ENCODE measurements around the gene KIFAP3.
"Not testable (repeated sequence)": the region's sequence is repeated elsewhere in the genome, so short reads cannot be mapped to it uniquely, and the experiment has no call there.

The KIFAP3 gene

DNA sequence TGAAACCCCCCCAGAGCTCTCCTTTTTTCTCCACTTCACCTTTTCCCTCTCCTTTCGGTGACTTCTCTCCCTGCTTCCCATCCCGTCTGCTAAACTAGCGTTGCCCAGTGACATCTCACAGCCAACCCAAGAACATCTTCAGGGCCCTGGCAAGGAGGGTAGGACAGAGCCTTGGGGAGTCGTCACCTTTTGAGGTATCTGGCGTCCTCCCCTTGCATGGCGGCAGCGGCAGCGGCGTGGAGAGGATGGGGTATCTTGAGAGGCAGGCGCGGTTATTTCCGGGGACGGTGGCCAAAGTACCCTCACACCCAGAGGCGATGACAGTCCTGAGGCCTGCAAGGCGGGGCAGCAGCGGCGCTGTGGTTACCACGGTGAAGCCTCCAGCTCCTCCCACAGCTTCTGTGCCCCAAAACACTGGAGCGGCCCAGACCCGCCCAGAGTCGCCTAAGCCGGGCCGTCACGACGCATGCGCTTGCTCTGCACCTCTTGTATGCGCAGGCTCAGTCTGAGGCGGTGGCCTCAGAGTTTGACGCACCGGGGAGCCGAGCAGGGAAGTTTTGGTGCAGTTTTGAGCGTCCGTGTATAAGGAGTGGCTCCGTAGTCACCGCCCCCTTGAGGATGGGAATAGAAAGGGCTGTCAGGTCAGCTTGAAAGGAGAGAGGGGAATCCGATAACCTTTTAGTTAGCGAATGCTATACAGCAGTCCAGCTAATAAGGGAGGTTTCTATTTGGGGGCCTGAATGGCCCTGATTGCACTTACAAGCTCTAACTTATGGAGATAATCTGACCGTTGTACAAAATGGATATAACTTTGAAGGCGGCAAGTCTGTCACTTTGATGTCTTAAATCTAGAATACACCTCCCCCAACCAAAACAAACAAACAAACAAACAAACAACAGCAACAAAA lies at the start of gene KIFAP3:
TSS of gene KIFAP3 (minus strand) at position 446 of the 908 bp plus-strand sequence. CDS start at position 218, 228 bp downstream.
- peak; percentile 82 to 94 (median 92) for DNase-seq

DNA sequence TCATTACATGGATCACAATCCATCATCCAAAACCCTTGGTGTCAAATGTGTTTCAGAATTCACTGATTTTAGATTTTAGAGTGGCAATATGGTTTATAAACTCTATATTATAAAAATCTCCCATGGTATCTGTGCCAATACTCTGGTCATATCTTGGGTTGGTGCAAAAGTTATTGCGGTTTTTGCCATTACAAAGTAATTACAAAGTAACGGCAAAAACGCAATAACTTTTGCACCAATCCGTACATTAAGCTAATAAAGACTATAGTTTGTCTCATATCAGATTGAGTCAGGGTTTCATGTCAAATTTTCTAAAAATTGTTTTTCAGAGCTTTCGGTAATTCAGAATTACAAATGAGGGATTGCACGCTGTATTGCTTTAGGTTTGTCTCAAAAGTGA lies 47.9 kb upstream of the KIFAP3 start:
- DNase-seq: no peak

DNA sequence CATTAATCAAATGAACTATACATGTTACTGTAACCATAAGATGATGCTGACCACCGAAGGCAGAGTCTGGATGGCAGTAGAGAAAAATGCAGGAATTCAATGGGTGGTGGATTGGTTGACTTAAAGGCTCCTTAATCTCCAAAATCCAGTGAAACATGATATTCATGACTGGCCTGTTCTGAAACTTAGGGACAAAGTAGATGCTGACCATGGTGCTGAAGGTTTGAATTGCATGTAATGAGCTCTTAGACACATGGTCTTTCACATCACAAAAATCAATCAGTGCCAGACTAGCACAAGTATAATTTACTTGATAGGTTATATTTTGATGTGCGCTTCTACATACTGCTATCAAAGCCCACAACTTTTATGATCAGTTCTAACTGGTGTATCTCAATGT lies 40.4 kb upstream of the KIFAP3 start:
- DNase-seq: no peak

GRCh38 chr1:170113140-170113539 lies 38.6 kb upstream of the KIFAP3 start:
- not testable (repeated sequence) for DNase-seq

DNA sequence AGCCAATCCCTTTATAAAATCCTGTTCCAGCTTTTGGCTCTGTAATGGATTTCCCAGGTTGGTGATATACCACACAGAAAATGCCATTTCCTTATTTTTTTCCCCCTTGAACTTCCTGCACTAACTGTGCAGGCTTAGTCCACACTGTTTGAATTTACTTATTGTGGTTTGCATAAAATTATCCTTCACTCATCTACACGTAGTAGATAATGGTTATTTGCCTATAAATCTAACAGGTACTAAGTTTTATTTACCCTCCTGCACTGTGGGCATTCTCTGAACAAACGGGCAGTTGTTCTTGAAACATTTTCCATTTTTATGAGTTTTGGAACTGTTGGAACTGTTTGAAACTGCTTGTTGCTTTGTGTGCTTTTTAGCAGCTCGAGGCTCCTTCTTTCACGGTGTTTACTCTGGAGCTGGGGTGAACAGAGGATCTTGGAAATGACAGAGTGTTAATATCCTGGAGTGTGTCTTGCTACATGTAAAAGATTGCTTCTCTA lies 23.0 kb upstream of the KIFAP3 start:
- DNase-seq: no peak

- no peak for DNase-seq
Observed at GRCh38 chr1:170096806-170097340, 22.4 kb upstream of the KIFAP3 start.

- no peak for DNase-seq
Observed at GRCh38 chr1:170095976-170096748, 21.7 kb upstream of the KIFAP3 start.

DNA sequence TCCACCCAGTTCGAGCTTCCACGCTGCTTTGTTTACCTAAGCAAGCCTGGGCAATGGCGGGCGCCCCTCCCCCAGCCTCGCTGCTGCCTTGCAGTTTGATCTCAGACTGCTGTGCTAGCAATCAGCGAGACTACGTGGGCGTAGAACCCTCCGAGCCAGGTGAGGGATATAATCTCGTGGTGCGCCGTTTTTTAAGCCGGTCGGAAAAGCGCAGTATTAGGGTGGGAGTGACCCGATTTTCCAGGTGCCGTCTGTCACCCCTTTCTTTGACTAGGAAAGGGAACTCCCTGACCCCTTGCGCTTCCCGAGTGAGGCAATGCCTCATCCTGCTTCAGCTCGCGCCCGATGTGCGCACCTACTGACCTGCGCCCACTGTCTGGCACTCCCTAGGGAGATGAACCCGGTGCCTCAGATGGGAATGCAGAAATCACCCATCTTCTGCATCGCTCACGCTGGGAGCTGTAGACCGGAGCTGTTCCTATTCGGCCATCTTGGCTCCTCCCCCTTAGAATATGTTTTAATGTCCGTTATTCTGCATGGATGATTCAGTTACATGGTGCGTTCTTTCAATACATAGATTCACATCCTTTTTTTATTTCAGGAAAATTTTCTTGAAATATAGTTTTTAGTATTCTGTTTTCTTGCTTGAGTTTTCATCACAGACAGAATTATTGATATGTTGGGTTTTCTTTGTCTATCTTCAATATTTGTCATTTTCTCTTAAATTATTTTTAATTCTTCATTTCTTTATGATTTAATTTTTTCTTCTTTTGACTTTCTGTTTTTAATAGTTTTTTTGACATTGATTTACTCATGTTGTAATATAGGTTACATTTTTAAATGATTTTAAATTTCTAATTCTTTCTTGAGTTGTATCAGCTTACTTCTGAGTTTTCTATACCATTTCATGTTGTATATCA lies 20.5 kb upstream of the KIFAP3 start:
- not testable (repeated sequence) for DNase-seq

- DNase-seq: no peak
Observed at GRCh38 chr1:170086399-170087032, 12.0 kb upstream of the KIFAP3 start.

- DNase-seq: no peak
Observed at GRCh38 chr1:170085091-170085490, 10.6 kb upstream of the KIFAP3 start.

GRCh38 chr1:170078610-170079189 lies 4.2 kb upstream of the KIFAP3 start:
- DNase-seq: no peak

GRCh38 chr1:170077926-170078325 lies 3.4 kb upstream of the KIFAP3 start:
- no peak for DNase-seq

DNA sequence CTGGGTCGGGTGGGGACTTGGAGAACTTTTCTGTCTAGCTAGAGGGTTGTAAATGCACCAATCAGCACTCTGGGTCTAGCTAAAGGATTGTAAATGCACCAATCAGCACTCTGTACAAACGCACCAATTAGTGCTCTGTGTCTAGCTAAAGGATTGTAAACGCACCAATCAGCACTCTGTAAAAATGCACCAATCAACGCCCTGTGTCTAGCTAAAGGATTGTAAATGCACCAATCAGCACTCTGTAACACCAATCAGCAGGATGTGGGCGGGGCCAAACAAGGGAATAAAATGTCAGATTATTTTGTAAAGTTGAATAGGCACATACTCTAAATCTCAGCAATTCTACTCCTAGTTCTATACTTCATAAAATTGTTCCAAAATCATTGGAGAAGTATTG lies 2.5 kb upstream of the KIFAP3 start:
- DNase-seq: not testable (repeated sequence)

DNA sequence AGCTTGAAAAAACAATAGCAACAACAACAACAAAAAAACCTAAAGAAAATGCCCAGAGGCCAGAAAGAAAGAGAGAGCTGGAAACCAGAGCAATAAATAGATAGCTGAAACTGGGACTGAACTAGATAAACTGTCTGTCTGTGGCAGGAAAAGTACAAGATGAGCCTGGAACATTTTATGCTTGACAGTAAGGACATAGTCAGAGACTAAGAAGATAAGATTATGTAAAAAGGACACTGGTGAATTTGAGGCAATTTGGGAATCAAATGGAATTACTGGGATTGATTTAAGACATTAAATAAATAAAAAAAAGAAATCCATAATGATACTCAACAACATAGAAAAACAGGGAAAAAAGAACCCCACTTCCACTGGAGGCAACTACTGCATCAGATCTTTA lies 1.7 kb upstream of the KIFAP3 start:
- no peak for DNase-seq

DNA sequence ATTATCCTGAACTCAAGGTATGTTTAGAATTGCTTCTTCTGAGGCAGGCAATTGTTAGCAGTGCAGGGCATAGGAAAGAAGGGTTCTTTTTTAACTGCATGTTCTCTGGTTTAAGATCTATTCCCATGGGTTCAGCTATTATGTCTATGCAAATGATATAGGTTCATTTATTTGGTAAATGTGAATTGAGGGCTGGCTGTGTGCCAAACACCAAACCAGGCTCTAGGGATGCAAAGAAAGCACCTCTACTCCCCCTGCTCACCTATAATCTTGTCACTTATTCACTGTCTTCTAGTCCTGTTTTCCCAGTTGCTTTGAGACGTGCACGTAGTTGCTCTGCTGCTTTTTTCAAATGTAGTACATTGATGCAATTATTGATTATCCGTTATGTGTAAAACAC lies 691 bp upstream of the KIFAP3 start:
- peak in 3 of 6 experiments; percentile 2 to 26 (median 3) for DNase-seq

DNA sequence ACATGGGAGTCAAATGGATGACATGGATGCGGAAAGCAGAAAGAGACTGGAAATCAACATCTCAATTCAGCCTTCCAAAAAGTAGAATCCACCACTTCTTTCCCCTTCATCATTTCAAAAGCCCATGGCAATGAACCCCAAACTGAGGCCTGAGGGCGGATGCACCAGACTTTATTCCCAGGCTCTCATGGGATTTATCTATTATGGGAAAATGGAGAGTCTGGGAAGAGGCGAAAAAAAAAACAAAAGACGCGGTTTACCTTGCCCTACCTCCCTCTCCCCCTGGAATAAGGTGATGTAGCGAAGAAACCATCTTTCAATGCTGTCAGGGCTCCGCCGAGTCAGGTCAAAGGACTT lies 624 bp downstream of the KIFAP3 start:
- DNase-seq: peak in 1 of 6 experiments; percentile 32

DNA sequence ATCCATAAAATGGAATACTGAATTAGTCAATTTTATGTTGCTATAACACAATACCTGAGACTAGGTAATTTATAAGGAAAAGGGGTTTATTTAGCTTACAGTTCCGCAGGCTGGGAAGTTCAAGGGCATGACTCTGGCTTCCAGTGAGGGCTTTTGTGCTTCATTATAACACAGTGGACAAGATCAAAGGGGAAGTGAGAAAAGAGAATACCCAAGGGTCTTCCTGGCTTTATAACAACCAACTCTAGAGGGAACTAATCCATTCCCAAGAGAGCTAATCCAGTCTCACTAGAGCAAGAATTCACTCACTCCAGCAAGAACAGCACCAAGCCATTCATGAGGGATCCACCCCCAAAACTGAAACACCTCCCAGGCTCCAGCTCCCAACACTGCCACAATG lies 3.1 kb downstream of the KIFAP3 start:
- no peak for DNase-seq

DNA sequence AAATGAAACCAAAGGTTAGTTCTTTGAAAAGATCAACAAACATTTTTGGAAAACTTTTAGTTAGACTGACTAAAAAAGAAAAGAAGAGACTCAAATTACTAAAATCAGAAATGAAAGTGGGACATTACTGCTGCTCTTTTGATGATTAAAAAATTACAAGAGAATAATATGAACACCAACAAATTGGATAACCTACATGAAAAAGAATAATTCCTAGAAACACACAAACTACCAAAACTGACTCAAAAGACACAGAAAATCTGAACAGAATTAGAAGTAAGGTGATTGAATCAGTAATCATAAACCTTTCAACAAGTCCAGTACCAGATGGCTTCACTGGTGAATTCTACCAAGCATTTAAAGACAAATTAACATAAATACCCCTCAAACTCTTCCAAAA lies 5.6 kb downstream of the KIFAP3 start:
- no peak for DNase-seq

GRCh38 chr1:170067253-170067819 lies 7.2 kb downstream of the KIFAP3 start:
- DNase-seq: no peak

DNA sequence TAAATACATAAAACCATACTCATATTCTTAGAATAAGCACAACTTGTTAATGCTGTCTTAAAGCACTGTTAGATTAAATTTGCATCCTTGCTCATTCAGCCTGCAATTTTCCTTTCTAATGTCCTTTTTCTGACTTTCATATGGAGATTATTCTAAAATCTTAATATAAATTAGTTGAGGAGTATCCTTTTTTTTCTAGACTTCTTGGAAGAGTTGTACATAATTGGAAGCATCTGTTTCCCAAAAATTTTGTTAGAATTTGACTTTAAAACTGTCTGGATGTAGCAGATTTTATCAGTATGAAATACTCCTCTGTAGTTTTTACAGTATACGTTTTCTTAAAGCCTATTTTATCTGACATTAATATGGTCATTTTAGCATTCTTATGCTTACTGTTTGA lies 9.7 kb downstream of the KIFAP3 start:
- DNase-seq: no peak

All from stimulated activated naive CD4-positive, alpha-beta T cell (primary cell).